Gastrocnemius medialis (tissue), 4 donors: ENCODE measurements around the gene HIRA.

ENCODE experiments used
- CTCF ChIP-seq, 5 experiments: fragments of 450-650 bp in 3 of 5; fragments of 200-600 bp in 2 of 5; sonication (generic) in 2 of 5; IDR thresholded peaks in 4 of 5; conservative IDR thresholded peaks in 1 of 5; 1 replicate in 4 of 5; 2 replicates in 1 of 5; pipeline ENCODE4 v1.5.1; 2016 to 2019; ENCODE audit warnings: antibody characterized with exemption in 5 of 5, mild to moderate bottlenecking in 3 of 5, moderate library complexity in 3 of 5
- POLR2A ChIP-seq, 2 donors: fragments of 450-650 bp; IDR thresholded peaks; one replicate each; pipeline ENCODE4 v1.6.1; 2017; ENCODE audit warnings: antibody characterized with exemption in 2 of 2, mild to moderate bottlenecking in 2 of 2, moderate library complexity in 2 of 2

GRCh38 chr22:19373450-19373849, 58.1 kb downstream of the HIRA start:
- no peak for TF ChIP-seq CTCF (IDR thresholded peaks at IDR 0.05 in 4 of 5, conservative IDR thresholded peaks at IDR 0.05 in 1 of 5)
- no peak for TF ChIP-seq POLR2A (IDR thresholded peaks at IDR 0.05)
